Neural cell (in vitro differentiated cells): ENCODE results near the gene ARHGAP40. TPM values are rescaled to one million over a fixed set of nuclear protein-coding genes. Genes with fewer than 3 reads are reported as not detected.

Experiments
- H2AFZ ChIP-seq: fragments of 200-600, 300-800 bp; sonication (generic), shearing (Covaris generic); 2 replicates; pipeline ENCODE4 v1.6.0; 2014; ENCODE audit warnings: low read depth, mild to moderate bottlenecking, antibody characterized with exemption, low read length, moderate library complexity
- H3F3A ChIP-seq: fragments of 200-600 bp; shearing (Covaris generic); 2 replicates; pipeline ENCODE4 v1.6.1; 2016; ENCODE audit warnings: mild to moderate bottlenecking, moderate library complexity, mixed read lengths, antibody characterized with exemption, low read length; ENCODE audit not compliant: insufficient read depth, poor library complexity, severe bottlenecking
- H3K27ac ChIP-seq: fragments of 200-600, 300-800 bp; sonication (generic), shearing (Covaris generic); 2 replicates; pipeline ENCODE4 v1.5.1; 2014; ENCODE audit warnings: mild to moderate bottlenecking, low read length, moderate library complexity
- H3K27me3 ChIP-seq: fragments of 300-800, 200-600 bp; sonication (generic), shearing (Covaris generic); 2 replicates; pipeline ENCODE4 v1.6.0; 2014; ENCODE audit warnings: mild to moderate bottlenecking, low read depth, low read length, moderate library complexity; ENCODE audit not compliant: insufficient read depth
- H3K36me3 ChIP-seq: fragments of 300-800, 200-600 bp; sonication (generic), shearing (Covaris generic); 2 replicates; pipeline ENCODE4 v1.5.1; 2014; ENCODE audit warnings: mild to moderate bottlenecking, antibody characterized with exemption, low read length, moderate library complexity; ENCODE audit not compliant: insufficient read depth
- H3K4me2 ChIP-seq: fragments of 300-800, 200-600 bp; sonication (generic), shearing (Covaris generic); 2 replicates; pipeline ENCODE4 v1.6.0; 2014; ENCODE audit warnings: mild to moderate bottlenecking, low read length
- H3K4me3 ChIP-seq: fragments of 300-800, 200-600 bp; sonication (generic), shearing (Covaris generic); 2 replicates; pipeline ENCODE4 v1.5.1; 2014; ENCODE audit warnings: mild to moderate bottlenecking, low read length, moderate library complexity
- H3K79me2 ChIP-seq: fragments of 200-600 bp; shearing (Covaris generic); replicated peaks from 2 replicates; pipeline ENCODE4 v1.6.0; 2014; ENCODE audit warnings: mild to moderate bottlenecking, low read length, moderate library complexity; ENCODE audit not compliant: insufficient read depth
- H3K9ac ChIP-seq: fragments of 300-800, 200-600 bp; sonication (generic), shearing (Covaris generic); 2 replicates; pipeline ENCODE4 v1.6.1; 2016; ENCODE audit warnings: mild to moderate bottlenecking, low read length, mixed read lengths
- H3K9me2 ChIP-seq: fragments of 200-600 bp; shearing (Covaris generic); 2 replicates; pipeline ENCODE4 v1.6.1; 2016; ENCODE audit warnings: mild to moderate bottlenecking, low read length, mixed read lengths; ENCODE audit not compliant: insufficient read depth
- H3K9me3 ChIP-seq: fragments of 200-600, 300-800 bp; sonication (generic), shearing (Covaris generic); 2 replicates; pipeline ENCODE4 v1.6.1; 2016; ENCODE audit warnings: mild to moderate bottlenecking, mixed run types, low read length, moderate library complexity, mixed read lengths
- H4K20me1 ChIP-seq: fragments of 200-600 bp; shearing (Covaris generic); 2 replicates; pipeline ENCODE4 v1.6.1; 2016; ENCODE audit warnings: mild to moderate bottlenecking, mixed run types; ENCODE audit not compliant: insufficient read depth
- EP300 ChIP-seq: fragments of 450-650 bp; conservative IDR thresholded peaks from 2 replicates; pipeline ENCODE4 v1.6.1; 2014; ENCODE audit warnings: antibody characterized with exemption, mild to moderate bottlenecking, moderate library complexity; ENCODE audit not compliant: poor library complexity, severe bottlenecking
- EZH2 ChIP-seq: fragments of 200-600, 300-800 bp; shearing (Covaris generic), sonication (generic); IDR thresholded peaks from 2 replicates; pipeline ENCODE4 v1.6.1; 2014; ENCODE audit warnings: antibody characterized with exemption, low read length, borderline replicate concordance, mild to moderate bottlenecking; ENCODE audit not compliant: insufficient read depth, poor library complexity, severe bottlenecking
- MXI1 ChIP-seq: fragments of 450-650 bp; conservative IDR thresholded peaks from 2 replicates; pipeline ENCODE4 v1.6.1; 2014; ENCODE audit warnings: antibody characterized with exemption, mild to moderate bottlenecking; ENCODE audit not compliant: poor library complexity, severe bottlenecking
- POLR2AphosphoS5 ChIP-seq: IDR thresholded peaks from 2 replicates; pipeline ENCODE4 v1.6.1; 2012
- RAD21 ChIP-seq: fragments of 450-650 bp; conservative IDR thresholded peaks from 2 replicates; pipeline ENCODE4 v1.6.1; 2014; ENCODE audit warnings: antibody characterized with exemption, mild to moderate bottlenecking, moderate library complexity
- SMC3 ChIP-seq: fragments of 450-650 bp; conservative IDR thresholded peaks from 2 replicates; pipeline ENCODE4 v1.6.1; 2014; ENCODE audit warnings: antibody characterized with exemption, mild to moderate bottlenecking, moderate library complexity; ENCODE audit not compliant: poor library complexity
- TAF1 ChIP-seq: IDR thresholded peaks from 2 replicates; pipeline ENCODE4 v1.6.1; 2012; ENCODE audit warnings: low read depth
- polyA plus RNA-seq: library from polyadenylated mRNA; depleted of rRNA; stranded (reverse); fragments of >200 nt; gene quantifications from 2 replicates; pipeline ENCODE4 v1.2.3, GENCODE V29; 2014
- TF ChIP-seq, protein P1 (sequence below): fragments of 450-650 bp; IDR thresholded peaks from 2 replicates; pipeline ENCODE4 v1.5.1; 2014; ENCODE audit warnings: antibody characterized with exemption, mild to moderate bottlenecking, moderate library complexity; ENCODE audit not compliant: poor library complexity, severe bottlenecking
- TF ChIP-seq, protein P2 (sequence below): IDR thresholded peaks from 2 replicates; pipeline ENCODE4 v1.6.1; 2012; ENCODE audit warnings: borderline replicate concordance

The ARHGAP40 gene
- polyA plus RNA-seq, 1 donor from 2014 or later = 0.61 TPM

GRCh38 chr20:38631155-38632022 lies 29.8 kb downstream of the ARHGAP40 start:
- Histone ChIP-seq H2AFZ (no peak overlapping the region), H3K9me2 (no peaks in the 10 kb centered on the region), H3K27ac (no peak overlapping the region), H4K20me1 (no peaks in the 10 kb centered on the region), H3K9ac (no peak overlapping the region), H3K4me3 (no peak overlapping the region), H3K36me3 (no peaks in the 10 kb centered on the region), H3K79me2 (no peaks in the 10 kb centered on the region), H3K4me2 (no peak overlapping the region), H3K9me3 (no peaks in the 10 kb centered on the region), H3K27me3 (no peaks in the 10 kb centered on the region), H3F3A (no peaks in the 10 kb centered on the region)
- TF ChIP-seq, protein P1, sequence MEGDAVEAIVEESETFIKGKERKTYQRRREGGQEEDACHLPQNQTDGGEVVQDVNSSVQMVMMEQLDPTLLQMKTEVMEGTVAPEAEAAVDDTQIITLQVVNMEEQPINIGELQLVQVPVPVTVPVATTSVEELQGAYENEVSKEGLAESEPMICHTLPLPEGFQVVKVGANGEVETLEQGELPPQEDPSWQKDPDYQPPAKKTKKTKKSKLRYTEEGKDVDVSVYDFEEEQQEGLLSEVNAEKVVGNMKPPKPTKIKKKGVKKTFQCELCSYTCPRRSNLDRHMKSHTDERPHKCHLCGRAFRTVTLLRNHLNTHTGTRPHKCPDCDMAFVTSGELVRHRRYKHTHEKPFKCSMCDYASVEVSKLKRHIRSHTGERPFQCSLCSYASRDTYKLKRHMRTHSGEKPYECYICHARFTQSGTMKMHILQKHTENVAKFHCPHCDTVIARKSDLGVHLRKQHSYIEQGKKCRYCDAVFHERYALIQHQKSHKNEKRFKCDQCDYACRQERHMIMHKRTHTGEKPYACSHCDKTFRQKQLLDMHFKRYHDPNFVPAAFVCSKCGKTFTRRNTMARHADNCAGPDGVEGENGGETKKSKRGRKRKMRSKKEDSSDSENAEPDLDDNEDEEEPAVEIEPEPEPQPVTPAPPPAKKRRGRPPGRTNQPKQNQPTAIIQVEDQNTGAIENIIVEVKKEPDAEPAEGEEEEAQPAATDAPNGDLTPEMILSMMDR = no peak
- TF ChIP-seq TAF1 = no peak
- TF ChIP-seq EZH2 = no peak
- TF ChIP-seq, protein P2, sequence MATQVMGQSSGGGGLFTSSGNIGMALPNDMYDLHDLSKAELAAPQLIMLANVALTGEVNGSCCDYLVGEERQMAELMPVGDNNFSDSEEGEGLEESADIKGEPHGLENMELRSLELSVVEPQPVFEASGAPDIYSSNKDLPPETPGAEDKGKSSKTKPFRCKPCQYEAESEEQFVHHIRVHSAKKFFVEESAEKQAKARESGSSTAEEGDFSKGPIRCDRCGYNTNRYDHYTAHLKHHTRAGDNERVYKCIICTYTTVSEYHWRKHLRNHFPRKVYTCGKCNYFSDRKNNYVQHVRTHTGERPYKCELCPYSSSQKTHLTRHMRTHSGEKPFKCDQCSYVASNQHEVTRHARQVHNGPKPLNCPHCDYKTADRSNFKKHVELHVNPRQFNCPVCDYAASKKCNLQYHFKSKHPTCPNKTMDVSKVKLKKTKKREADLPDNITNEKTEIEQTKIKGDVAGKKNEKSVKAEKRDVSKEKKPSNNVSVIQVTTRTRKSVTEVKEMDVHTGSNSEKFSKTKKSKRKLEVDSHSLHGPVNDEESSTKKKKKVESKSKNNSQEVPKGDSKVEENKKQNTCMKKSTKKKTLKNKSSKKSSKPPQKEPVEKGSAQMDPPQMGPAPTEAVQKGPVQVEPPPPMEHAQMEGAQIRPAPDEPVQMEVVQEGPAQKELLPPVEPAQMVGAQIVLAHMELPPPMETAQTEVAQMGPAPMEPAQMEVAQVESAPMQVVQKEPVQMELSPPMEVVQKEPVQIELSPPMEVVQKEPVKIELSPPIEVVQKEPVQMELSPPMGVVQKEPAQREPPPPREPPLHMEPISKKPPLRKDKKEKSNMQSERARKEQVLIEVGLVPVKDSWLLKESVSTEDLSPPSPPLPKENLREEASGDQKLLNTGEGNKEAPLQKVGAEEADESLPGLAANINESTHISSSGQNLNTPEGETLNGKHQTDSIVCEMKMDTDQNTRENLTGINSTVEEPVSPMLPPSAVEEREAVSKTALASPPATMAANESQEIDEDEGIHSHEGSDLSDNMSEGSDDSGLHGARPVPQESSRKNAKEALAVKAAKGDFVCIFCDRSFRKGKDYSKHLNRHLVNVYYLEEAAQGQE = no peak
- TF ChIP-seq RAD21 = no peak
- TF ChIP-seq SMC3 = no peak
- no peak for TF ChIP-seq POLR2AphosphoS5
- no peak for TF ChIP-seq MXI1
- no peak for TF ChIP-seq EP300

GRCh38 chr20:38633577-38634093 lies 32.0 kb downstream of the ARHGAP40 start:
- Histone ChIP-seq H3K9ac (no peak overlapping the region), H3K4me3 (no peak overlapping the region), H3K9me3 (no peaks in the 10 kb centered on the region), H3K4me2 (no peak overlapping the region), H3K79me2 (no peaks in the 10 kb centered on the region), H3K27ac (no peak overlapping the region), H3F3A (no peaks in the 10 kb centered on the region), H2AFZ (no peak overlapping the region), H3K27me3 (no peaks in the 10 kb centered on the region), H3K36me3 (no peaks in the 10 kb centered on the region), H4K20me1 (no peaks in the 10 kb centered on the region), H3K9me2 (no peaks in the 10 kb centered on the region)
- TF ChIP-seq, protein P2 = no peak
- no peak for TF ChIP-seq MXI1
- peak; percentile 56 for TF ChIP-seq RAD21
- peak; percentile 66 for TF ChIP-seq SMC3
- TF ChIP-seq EP300 = no peak
- TF ChIP-seq POLR2AphosphoS5 = no peak
- no peak for TF ChIP-seq TAF1
- TF ChIP-seq EZH2 = no peak
- TF ChIP-seq, protein P1 = peak; percentile 72
